HepG2 (cell line): ENCODE data around the gene TMEM79. TPM values are rescaled to one million over a fixed set of nuclear protein-coding genes. Genes with fewer than 3 reads are reported as not detected.

ENCODE experiments used
- ATAC-seq: fragments of 200-7000 bp; cut with Tn5 transposase; 3 replicates; pipeline ENCODE4 v1.9.1; 2020; ENCODE audit warnings: mild to moderate bottlenecking, moderate library complexity
- BruUV-seq: library from RNA; stranded (reverse); fragments of 400-500 nt; replicated peaks from 2 replicates; lab custom pipeline; 2021; lab: Mats Ljungman, UMichigan
- CTCF ChIA-PET: fragments of 300-600 bp; formaldehyde crosslinking; extraction: SDS; loops from one replicate; lab custom pipeline; 2021; ENCODE audit warnings: low total read pairs, inconsistent platforms, low intra/inter-chr PET ratio; lab: Yijun Ruan, JAX
- POLR2A ChIA-PET: fragments of 350-600 bp; sonication (Branson Sonifier 250); formaldehyde crosslinking; loops from one replicate; lab custom pipeline; 2020; ENCODE audit warnings: antibody characterized with exemption, inconsistent platforms; lab: Yijun Ruan, JAX
- DNase-seq: peaks from one replicate; pipeline ENCODE4 v3.0.0-alpha.2; 2015; ENCODE audit warnings: low spot score
- FAIRE-seq: peaks from 3 replicates; lab custom pipeline; 2011; peaks lifted over from hg19 to GRCh38; lab: Jason Lieb, UNC
- H2AFZ ChIP-seq: one replicate; pipeline ENCODE4 v1.6.1; 2011; ENCODE audit warnings: low read length, inconsistent platforms
- H3K27ac ChIP-seq: fragments of 300-600 bp; 3 replicates; pipeline ENCODE4 v1.8.0; 2011; ENCODE audit warnings: mixed run types, mild to moderate bottlenecking, mixed read lengths, low read length, inconsistent platforms; ENCODE audit not compliant: insufficient read depth; ENCODE audit errors: extremely low read length
- H3K27me3 ChIP-seq, 2 experiments: fragments of 200-600 bp in 1 of 2; 2 replicates in 1 of 2; 3 replicates in 1 of 2; pipeline versions ENCODE4 v1.6.0 to v1.8.0; 2011; ENCODE audit warnings: low read length in 2 of 2, mild to moderate bottlenecking in 2 of 2, moderate library complexity in 2 of 2, inconsistent platforms in 1 of 2; ENCODE audit not compliant: insufficient read depth in 2 of 2, control insufficient read depth in 1 of 2
- H3K36me3 ChIP-seq, 2 experiments: fragments of 200-600 bp in 1 of 2; replicated peaks in 1 of 2; 2 replicates in 1 of 2; 3 replicates in 1 of 2; pipeline versions ENCODE4 v1.5.1 to v1.8.0; 2011; ENCODE audit warnings: low read length in 2 of 2, inconsistent platforms in 1 of 2; ENCODE audit not compliant: insufficient read depth in 2 of 2, control insufficient read depth in 1 of 2
- H3K4me1 ChIP-seq: 2 replicates; pipeline ENCODE4 v1.5.1; 2012; ENCODE audit warnings: low read length, inconsistent platforms; ENCODE audit not compliant: insufficient read depth
- H3K4me2 ChIP-seq: 2 replicates; pipeline ENCODE4 v1.6.0; 2011; ENCODE audit warnings: low read depth, low read length, inconsistent platforms
- H3K4me3 ChIP-seq, 3 experiments: fragments of 200-600 bp in 1 of 3; sonication (generic), shearing (Covaris generic) in 1 of 3; replicated peaks in 1 of 3; 2 replicates each; pipeline ENCODE4 v1.5.1; 2011 to 2016; ENCODE audit warnings: low read length in 3 of 3, inconsistent platforms in 2 of 3, low read depth in 2 of 3, mild to moderate bottlenecking in 2 of 3, control low read depth in 1 of 3, mixed read lengths in 1 of 3; ENCODE audit not compliant: insufficient read depth in 1 of 3
- H3K79me2 ChIP-seq: one replicate; pipeline ENCODE4 v1.6.1; 2011; ENCODE audit warnings: low read length, inconsistent platforms; ENCODE audit not compliant: insufficient read depth
- H3K9ac ChIP-seq: 2 replicates; pipeline ENCODE4 v1.6.0; 2011; ENCODE audit warnings: mild to moderate bottlenecking, low read depth, low read length, inconsistent platforms; ENCODE audit not compliant: insufficient read depth
- H3K9me3 ChIP-seq: 2 replicates; pipeline ENCODE4 v1.5.1; 2012; ENCODE audit warnings: mild to moderate bottlenecking, low read length
- H4K20me1 ChIP-seq: 2 replicates; pipeline ENCODE4 v1.6.0; 2011; ENCODE audit warnings: inconsistent platforms, mild to moderate bottlenecking, low read length, moderate library complexity; ENCODE audit not compliant: insufficient read depth
- AGO2 ChIP-seq: fragments of 200-400 bp; formaldehyde crosslinking; optimal IDR thresholded peaks from 2 replicates; pipeline ENCODE3; 2017; ENCODE audit warnings: mild to moderate bottlenecking, low read depth, low read length, moderate library complexity
- CBX5 ChIP-seq: sonication (generic); formaldehyde crosslinking; IDR thresholded peaks from 2 replicates; pipeline ENCODE4 v1.4.0; 2020; ENCODE audit warnings: missing genetic modification reagents, borderline replicate concordance
- ELF1 ChIP-seq: sonication (generic); formaldehyde crosslinking; IDR thresholded peaks from 2 replicates; pipeline ENCODE4 v1.4.0; 2020; ENCODE audit warnings: missing genetic modification reagents
- ELF3 ChIP-seq: IDR thresholded peaks from 2 replicates; pipeline ENCODE4 v1.6.1; 2016; ENCODE audit warnings: missing genetic modification reagents, missing compliant biosample characterization
- FOXO4 ChIP-seq: sonication (generic); formaldehyde crosslinking; conservative IDR thresholded peaks from 2 replicates; pipeline ENCODE4 v1.8.1; 2023; ENCODE audit warnings: missing genetic modification reagents
- GABPA ChIP-seq, 2 experiments: IDR thresholded peaks; 2 replicates each; pipeline ENCODE4 v1.6.1; 2011 to 2016; ENCODE audit warnings: low read depth in 2 of 2, low read length in 1 of 2, missing biosample characterization in 1 of 2, missing genetic modification characterization in 1 of 2
- IKZF1 ChIP-seq: fragments of 450-650 bp; IDR thresholded peaks from 2 replicates; pipeline ENCODE4 v1.7.1; 2016
- PRDM15 ChIP-seq: sonication (generic); formaldehyde crosslinking; IDR thresholded peaks from 2 replicates; pipeline ENCODE4 v1.4.0; 2020; ENCODE audit warnings: missing genetic modification reagents
- RARA ChIP-seq: IDR thresholded peaks from 2 replicates; pipeline ENCODE4 v1.6.1; 2016; ENCODE audit warnings: missing genetic modification reagents, missing compliant biosample characterization
- ZEB1 ChIP-seq: IDR thresholded peaks from 2 replicates; pipeline ENCODE4 v1.6.1; 2012; ENCODE audit warnings: mild to moderate bottlenecking, low read depth, inconsistent platforms; ENCODE audit not compliant: insufficient replicate concordance
- ZFP37 ChIP-seq: sonication (generic); formaldehyde crosslinking; IDR thresholded peaks from 2 replicates; pipeline ENCODE4 v1.4.0; 2020; ENCODE audit warnings: missing genetic modification reagents, borderline replicate concordance
- ZNF12 ChIP-seq: sonication (generic); formaldehyde crosslinking; IDR thresholded peaks from 2 replicates; pipeline ENCODE4 v1.5.0; 2020; ENCODE audit warnings: missing genetic modification reagents
- ZNF124 ChIP-seq: sonication (generic); formaldehyde crosslinking; IDR thresholded peaks from 2 replicates; pipeline ENCODE4 v1.4.0; 2020; ENCODE audit warnings: missing genetic modification reagents
- ZNF143 ChIP-seq: sonication (generic); formaldehyde crosslinking; IDR thresholded peaks from 2 replicates; pipeline ENCODE4 v1.4.0; 2020; ENCODE audit warnings: missing genetic modification reagents
- ZNF224 ChIP-seq: sonication (generic); formaldehyde crosslinking; IDR thresholded peaks from 2 replicates; pipeline ENCODE4 v1.5.0; 2020; ENCODE audit warnings: mild to moderate bottlenecking, missing genetic modification reagents
- ZNF326 ChIP-seq: sonication (generic); formaldehyde crosslinking; IDR thresholded peaks from 2 replicates; pipeline ENCODE4 v1.4.0; 2020; ENCODE audit warnings: missing genetic modification reagents, borderline replicate concordance
- ZNF446 ChIP-seq: sonication (generic); formaldehyde crosslinking; IDR thresholded peaks from 2 replicates; pipeline ENCODE4 v1.5.0; 2020; ENCODE audit warnings: mild to moderate bottlenecking, missing genetic modification reagents
- ZNF496 ChIP-seq: sonication (generic); formaldehyde crosslinking; IDR thresholded peaks from 2 replicates; pipeline ENCODE4 v1.8.1; 2023; ENCODE audit warnings: mild to moderate bottlenecking, moderate library complexity, missing genetic modification reagents; ENCODE audit not compliant: insufficient replicate concordance
- ZNF703 ChIP-seq: sonication (generic); formaldehyde crosslinking; IDR thresholded peaks from 2 replicates; pipeline ENCODE4 v1.5.1; 2020; ENCODE audit warnings: missing genetic modification reagents, mild to moderate bottlenecking, moderate library complexity, borderline replicate concordance
- ZSCAN29 ChIP-seq: sonication (generic); formaldehyde crosslinking; conservative IDR thresholded peaks from 2 replicates; pipeline ENCODE4 v1.4.0; 2020; ENCODE audit warnings: mild to moderate bottlenecking, missing genetic modification reagents
- WGBS: methylation state at CpG from one replicate; pipeline ENCODE4 v1.1.6; 2017; ENCODE audit warnings: low lambda C conversion rate; 5-methylcytosine and 5-hydroxymethylcytosine counted together
- in situ Hi-C: cut with HindIII; loops from 2 replicates; pipeline ENCODE4 v1.10.0; 2017; ENCODE audit warnings: low pct_unique_long_range_greater_than_20kb; ENCODE audit not compliant: extremely low pct_ligation_motif_present
- intact Hi-C: fragments of 100-400 bp; cut with micrococcal nuclease; formaldehyde crosslinking; loops from one replicate; pipeline ENCODE4 v1.10.0; 2022; ENCODE audit not compliant: unreplicated experiment
- polyA plus RNA-seq, 8 experiments: library from polyadenylated mRNA; depleted of rRNA in 3 of 8; stranded (reverse) in 7 of 8; unstranded in 1 of 8; fragments of >200 nt; fragmentation: Illumina TruSeq in 4 of 8; extraction: Trizol in 4 of 8; gene quantifications; 2 replicates each; pipeline versions ENCODE4 v1.2.1 to v1.2.3, GENCODE V29; 2011 to 2016; ENCODE audit warnings: low read depth in 4 of 8, missing spikeins in 1 of 8, mixed read lengths in 1 of 8; ENCODE audit not compliant: insufficient read depth in 1 of 8
- total RNA-seq, 5 experiments: library from RNA; depleted of rRNA; stranded (reverse); fragments of >200 nt; fragmentation: Illumina TruSeq; extraction: Trizol; gene quantifications; 2 replicates each; pipeline ENCODE4 v1.2.3, GENCODE V29; 2016; ENCODE audit warnings: low read depth in 1 of 5

TMEM79 gene
- total and polyA plus RNA-seq, 2 of the 13 experiments (the other 11 are each of a cell fraction or from before 2014, with no cell fraction given): 1.2 to 1.9 TPM

GRCh38 chr1:156281693-156282478 is 2.2 kb upstream of the TMEM79 start:
- ATAC-seq (peak; percentile 21), FAIRE-seq (peak; percentile 58), DNase-seq (peak; percentile 35)
- BruUV-seq: TSS peak; percentile 55
- Histone ChIP-seq H3K4me2 (peak overlapping the region; percentile 88), H3K9ac (peak overlapping the region; percentile 96), H3K9me3 (no peaks in the 10 kb centered on the region), H3K27me3 (no peaks in the 10 kb centered on the region; a peak in 1 of 5 replicates), H3K4me3 (peak overlapping the region; percentile 71 to 95 (median 87)), H3K36me3 (peaks cover 12 to 37% of the 10 kb centered on the region in 2 experiments), H3K27ac (peak overlapping the region; percentile 78), H3K79me2 (peaks cover 50% of the 10 kb centered on the region), H3K4me1 (peaks cover 33% of the 10 kb centered on the region), H2AFZ (no peak overlapping the region), H4K20me1 (peaks cover 14% of the 10 kb centered on the region)
- 9% methylated on average over 21 of the region's 22 CpGs for WGBS
- intact Hi-C loops (no loop called here), in situ Hi-C loops (no loop called here)
- ChIA-PET CTCF (no interaction called here), POLR2A (interaction anchor here (0.7 to 7.1 kb wide), 23 partner anchors 10 to 228 kb away, joined by 3 to 115 read pairs (median 5); partner anchors contain the start of genes CCT3, GLMP, LAMTOR2 and PAQR6)
- peak; percentile 75 for TF ChIP-seq ZNF143 (CRISPR knock-in tag)
- peak; percentile 39; the same call in 1 of the 2 replicates for TF ChIP-seq ELF3 (CRISPR knock-in tag)
- TF ChIP-seq RARA: peak; percentile 2; the same call in 1 of the 2 replicates
- no peak for TF ChIP-seq ZFP37
- no peak for TF ChIP-seq IKZF1
- TF ChIP-seq ZNF446: 0 out of 2 replicates have a peak, but pooled peaks have one; percentile 19
- no peak for TF ChIP-seq ZNF326 (CRISPR knock-in tag)
- 0 out of 2 replicates have a peak, but pooled peaks have one; percentile 9 for TF ChIP-seq CBX5 (CRISPR knock-in tag)
- TF ChIP-seq AGO2: no peak
- peak; percentile 56; the same call in 1 of the 2 replicates for TF ChIP-seq ELF1 (CRISPR knock-in tag)
- TF ChIP-seq FOXO4 (CRISPR knock-in tag): no peak
- peak; percentile 3 for TF ChIP-seq ZEB1
- no peak for TF ChIP-seq ZNF496 (CRISPR knock-in tag)
- peak; percentile 92 for TF ChIP-seq PRDM15 (CRISPR knock-in tag)
- TF ChIP-seq ZNF124 (CRISPR knock-in tag): no peak
- no peak for TF ChIP-seq GABPA (IDR thresholded peaks at IDR 0.05; ENCODE audit: low read depth, low read length)
- peak; percentile 56 for TF ChIP-seq GABPA (CRISPR knock-in tag; IDR thresholded peaks at IDR 0.05; ENCODE audit: low read depth)
- TF ChIP-seq ZNF224 (CRISPR knock-in tag): peak; percentile 65; the same call in 1 of the 2 replicates
- no peak for TF ChIP-seq ZSCAN29
- TF ChIP-seq ZNF703 (CRISPR knock-in tag): no peak
- no peak for TF ChIP-seq ZNF12 (CRISPR knock-in tag)
